ENCODE results near the gene KATNIP. TPM values are rescaled to one million over a fixed set of nuclear protein-coding genes. Genes with fewer than 3 reads are reported as not detected.

Gene KATNIP
- total and polyA plus RNA-seq, 9 of the 15 experiments (the other 6 are each of a cell fraction or from before 2014, with no cell fraction given), result 1.7 to 13.2 (median 8.0) TPM

DNA sequence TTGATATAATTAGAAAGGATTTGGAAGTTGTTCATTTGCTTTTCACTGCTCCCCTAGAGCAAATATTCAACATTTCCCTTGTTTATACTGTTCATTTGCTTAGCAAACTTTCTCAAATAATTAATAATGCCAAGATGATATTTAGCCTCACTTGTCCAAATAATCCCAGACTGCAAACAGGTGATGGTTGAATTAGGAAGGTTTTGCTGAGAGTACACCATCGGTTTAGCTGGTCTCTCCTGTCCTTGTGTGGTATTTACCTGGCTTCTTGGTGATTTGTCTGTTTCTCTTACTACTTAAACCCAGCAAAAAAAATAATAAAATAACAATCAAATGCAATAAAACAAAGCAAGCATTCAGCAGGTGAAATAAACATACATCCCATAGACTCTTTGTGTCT, 6.5 kb downstream of the KATNIP start:
- H3K9ac ChIP-seq (ENCODE audit: insufficient read depth in 1 of 2, low read depth in 2 of 2, low read length in 2 of 2), result no peak overlapping the region
- no peaks in the 10 kb centered on the region for H3K4me1 ChIP-seq (replicated peaks in 1 of 2; ENCODE audit: control insufficient read depth in 2 of 2, insufficient read depth in 2 of 2, low read length in 2 of 2)
- H4K20me1 ChIP-seq (replicated peaks; ENCODE audit: control insufficient read depth, insufficient read depth, low read length), result no peaks in the 10 kb centered on the region
- H3K9me3 ChIP-seq (replicated peaks; ENCODE audit: control insufficient read depth, insufficient read depth, low read depth, low read length), result no peaks in the 10 kb centered on the region
- ATAC-seq (no peak), DNase-seq (ENCODE audit: extremely low read depth in 1 of 4, low spot score in 3 of 4) (no peak), FAIRE-seq (no peak)
- intact Hi-C loops (cut with micrococcal nuclease), result no loop called here
- in situ Hi-C loops (cut with MboI), result no loop called here
- no peak overlapping the region for H3K4me3 ChIP-seq
- no TSS peak for BruUV-seq (replicated peaks)
- no peaks in the 10 kb centered on the region for H3K36me3 ChIP-seq (ENCODE audit: control insufficient read depth, insufficient read depth, low read length)
- ChIA-PET CTCF (ENCODE audit: low intra/inter-chr PET ratio) (no interaction called here), POLR2A (interaction anchor here (1.1 kb wide), 1 partner anchor 10 kb away, joined by 5 read pairs; no protein-coding TSS in a partner anchor)
- no peaks in the 10 kb centered on the region for H3K79me2 ChIP-seq (ENCODE audit: control insufficient read depth, insufficient read depth, low read length)
- H3K4me2 ChIP-seq (ENCODE audit: insufficient read depth, low read length), result no peak overlapping the region
- no peak overlapping the region for H2AFZ ChIP-seq (ENCODE audit: low read depth, low read length)
- TF ChIP-seq ZNF699 (CRISPR knock-in tag; IDR thresholded peaks at IDR 0.05; ENCODE audit: insufficient replicate concordance) (no peak), IFI16 (CRISPR knock-in tag; IDR thresholded peaks at IDR 0.05) (no peak), ZNF77 (CRISPR knock-in tag; IDR thresholded peaks at IDR 0.05) (no peak), STAT5B (CRISPR knock-in tag; IDR thresholded peaks at IDR 0.05) (no peak), NR2C2 (CRISPR knock-in tag; IDR thresholded peaks at IDR 0.05) (no peak), NR2C2 (tag; IDR thresholded peaks at IDR 0.05) (no peak), ZNF583 (CRISPR knock-in tag; IDR thresholded peaks at IDR 0.05) (no peak), PCBP2 (IDR thresholded peaks at IDR 0.05; ENCODE audit: low read depth, low read length, poor library complexity, severe bottlenecking) (no peak), HDAC8 (tag; IDR thresholded peaks at IDR 0.05) (no peak), BRF1 (IDR thresholded peaks at IDR 0.05; ENCODE audit: borderline replicate concordance, extremely low read depth, insufficient read length) (no peak), ZNF197 (CRISPR knock-in tag; IDR thresholded peaks at IDR 0.05; ENCODE audit: low read depth) (no peak), EP400 (IDR thresholded peaks at IDR 0.05) (no peak), RFX5 (IDR thresholded peaks at IDR 0.05; ENCODE audit: low read depth, low read length) (no peak), WHSC1 (IDR thresholded peaks at IDR 0.05; ENCODE audit: low read length) (no peak), POLR2AphosphoS2 (IDR thresholded peaks at IDR 0.05; ENCODE audit: low read length) (no peak), PML (IDR thresholded peaks at IDR 0.05; ENCODE audit: low read length) (no peak), ESRRA (IDR thresholded peaks at IDR 0.05; ENCODE audit: borderline replicate concordance, low read depth) (no peak), ZNF778 (CRISPR knock-in tag; IDR thresholded peaks at IDR 0.05) (no peak), KLF1 (tag; IDR thresholded peaks at IDR 0.05) (no peak), TCF7L2 (IDR thresholded peaks at IDR 0.05; ENCODE audit: low read depth, low read length) (no peak)
- no peak overlapping the region for H3K27ac ChIP-seq (ENCODE audit: extremely low read depth, low read depth, low read length)
- no peaks in the 10 kb centered on the region for H3K9me1 ChIP-seq (ENCODE audit: control insufficient read depth, insufficient read depth, low read length)
- WGBS (ENCODE audit: insufficient coverage, low coverage, missing lambda C conversion rate), result 59% methylated on average over 1 of the region's 1 CpG
- no peaks in the 10 kb centered on the region for H3K27me3 ChIP-seq (ENCODE audit: control insufficient read depth in 2 of 2, insufficient read depth in 2 of 2, low read length in 2 of 2)

Data from K562 (cell line).